ENCODE measurements around the gene SUN5. TPM values are rescaled to one million over a fixed set of nuclear protein-coding genes. Genes with fewer than 3 reads are reported as not detected.

The SUN5 gene
- total and polyA plus RNA-seq, 2 experiments from 2014 or later = not detected

DNA sequence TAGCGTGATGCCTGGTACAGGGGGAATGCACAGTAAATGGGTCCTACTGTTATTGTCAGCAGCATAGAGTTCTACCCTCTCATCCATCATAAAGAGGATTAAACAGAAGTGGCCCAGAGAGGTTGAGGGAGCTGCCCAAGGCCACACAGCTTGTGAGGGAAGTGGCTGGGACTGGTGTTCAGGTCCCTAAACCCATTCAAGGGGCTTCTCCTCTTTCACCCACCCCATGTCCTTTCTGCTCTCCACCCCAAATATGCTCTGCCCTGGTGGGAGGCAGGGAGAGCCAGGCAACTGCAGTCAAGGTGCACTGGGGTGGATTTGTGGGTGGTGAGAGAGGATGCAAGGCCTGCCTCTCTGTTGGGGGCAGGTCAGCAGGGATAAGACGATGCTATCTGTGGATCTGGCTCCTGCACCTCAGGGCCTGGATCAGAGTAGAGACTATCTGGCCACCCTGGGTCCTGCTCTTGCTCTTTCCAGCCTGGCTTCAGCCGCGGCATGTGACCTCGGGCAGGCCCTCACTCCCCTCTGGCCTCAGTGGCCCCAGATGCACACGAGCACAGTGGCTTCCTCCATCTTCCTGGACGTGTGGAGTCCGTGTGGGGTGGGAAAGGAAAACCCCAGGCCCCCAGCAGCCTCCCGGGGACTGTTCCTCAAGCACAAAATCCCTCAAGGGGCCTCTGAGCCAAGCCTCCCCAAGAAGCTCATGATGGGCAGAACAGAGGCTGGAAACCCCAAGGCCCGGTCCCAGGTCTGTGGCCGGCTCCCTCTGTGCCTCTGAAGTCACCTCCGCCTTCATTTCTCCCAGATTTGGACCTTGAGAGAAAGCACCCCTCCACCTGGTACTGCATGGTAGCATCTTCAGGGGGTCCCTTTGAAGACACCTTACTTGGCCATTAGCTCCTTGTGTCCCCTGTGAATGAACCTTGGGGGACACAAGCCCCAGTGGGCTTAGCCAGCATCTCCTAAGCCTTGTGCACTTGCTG, 23.8 kb upstream of the SUN5 start:
- no peaks in the 10 kb centered on the region for H3K9me3 ChIP-seq (ENCODE audit: low read depth)
- no peak for DNase-seq (ENCODE audit: low spot score)
- no peaks in the 10 kb centered on the region for H4K20me1 ChIP-seq (ENCODE audit: insufficient read depth, poor library complexity, severe bottlenecking)
- H3K9me2 ChIP-seq (replicated peaks; ENCODE audit: insufficient read depth) = no peaks in the 10 kb centered on the region
- no peaks in the 10 kb centered on the region for H3K79me2 ChIP-seq
- no peaks in the 10 kb centered on the region for H3K36me3 ChIP-seq (replicated peaks; ENCODE audit: insufficient read depth, low read depth)
- H2AFZ ChIP-seq = no peak overlapping the region
- TF ChIP-seq, protein P1, sequence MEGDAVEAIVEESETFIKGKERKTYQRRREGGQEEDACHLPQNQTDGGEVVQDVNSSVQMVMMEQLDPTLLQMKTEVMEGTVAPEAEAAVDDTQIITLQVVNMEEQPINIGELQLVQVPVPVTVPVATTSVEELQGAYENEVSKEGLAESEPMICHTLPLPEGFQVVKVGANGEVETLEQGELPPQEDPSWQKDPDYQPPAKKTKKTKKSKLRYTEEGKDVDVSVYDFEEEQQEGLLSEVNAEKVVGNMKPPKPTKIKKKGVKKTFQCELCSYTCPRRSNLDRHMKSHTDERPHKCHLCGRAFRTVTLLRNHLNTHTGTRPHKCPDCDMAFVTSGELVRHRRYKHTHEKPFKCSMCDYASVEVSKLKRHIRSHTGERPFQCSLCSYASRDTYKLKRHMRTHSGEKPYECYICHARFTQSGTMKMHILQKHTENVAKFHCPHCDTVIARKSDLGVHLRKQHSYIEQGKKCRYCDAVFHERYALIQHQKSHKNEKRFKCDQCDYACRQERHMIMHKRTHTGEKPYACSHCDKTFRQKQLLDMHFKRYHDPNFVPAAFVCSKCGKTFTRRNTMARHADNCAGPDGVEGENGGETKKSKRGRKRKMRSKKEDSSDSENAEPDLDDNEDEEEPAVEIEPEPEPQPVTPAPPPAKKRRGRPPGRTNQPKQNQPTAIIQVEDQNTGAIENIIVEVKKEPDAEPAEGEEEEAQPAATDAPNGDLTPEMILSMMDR (IDR thresholded peaks at IDR 0.05; ENCODE audit: poor library complexity) = no peak
- TF ChIP-seq EZH2phosphoT487 (IDR thresholded peaks at IDR 0.05; ENCODE audit: low read depth, severe bottlenecking, unreplicated experiment) = no peak
- no peak for TF ChIP-seq EZH2 (IDR thresholded peaks at IDR 0.05; ENCODE audit: borderline replicate concordance)
- H3K4me3 ChIP-seq = no peak overlapping the region
- H3K4me2 ChIP-seq = no peak overlapping the region
- no peak overlapping the region for H3K27ac ChIP-seq
- H3K4me1 ChIP-seq (ENCODE audit: insufficient read depth) = no peaks in the 10 kb centered on the region
- peaks cover 16% of the 10 kb centered on the region for H3K27me3 ChIP-seq
- 76% methylated on average over 12 of the region's 12 CpGs for WGBS (ENCODE audit: low lambda C conversion rate, missing lambda C conversion rate)

DNA sequence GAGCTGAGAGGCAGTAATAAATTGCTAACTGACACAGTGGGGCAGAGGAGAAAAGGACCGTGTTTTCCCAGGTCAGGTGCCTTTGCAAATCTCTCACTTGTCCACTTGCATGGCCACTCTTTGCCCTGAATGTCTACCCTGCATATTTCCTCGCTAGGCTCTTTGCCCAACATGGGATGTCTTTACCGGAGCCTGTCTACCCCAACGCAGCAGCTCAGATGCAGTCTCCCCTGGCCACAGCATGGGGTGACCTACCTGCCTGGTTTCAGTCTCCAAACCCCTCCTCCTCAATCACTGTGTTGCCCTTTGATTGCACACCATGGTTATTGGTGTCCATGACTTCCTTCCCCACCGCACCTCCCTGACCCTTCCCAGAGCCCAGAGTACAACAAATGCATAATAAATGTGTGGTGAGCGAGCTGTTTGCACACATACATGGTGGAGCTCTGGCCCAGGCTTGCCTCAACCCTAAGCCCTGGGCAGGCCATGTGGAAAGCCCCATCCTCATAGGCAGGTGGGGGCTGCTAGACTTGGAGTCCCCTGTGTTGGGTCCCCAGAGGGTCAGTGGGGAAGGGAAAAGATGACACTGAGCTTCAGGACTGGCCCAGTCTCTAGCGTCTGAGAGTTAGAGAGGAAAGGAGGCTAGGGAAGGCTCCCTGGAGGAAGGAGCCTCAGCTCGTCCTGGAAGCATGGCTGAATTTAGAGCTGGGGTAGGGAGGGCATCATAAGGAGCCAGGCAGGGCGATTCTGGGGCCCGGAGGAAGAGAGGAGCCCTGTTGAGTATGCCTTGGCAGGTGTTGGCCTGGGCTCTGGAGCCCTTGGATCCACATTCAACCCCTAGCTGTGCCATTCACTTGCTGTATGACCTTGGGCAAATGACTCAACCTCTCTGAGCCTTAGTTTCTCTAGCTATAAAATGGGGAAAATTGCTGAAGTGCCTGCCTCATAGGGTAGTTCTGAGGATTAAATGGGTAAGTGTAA, 22.8 kb upstream of the SUN5 start:
- no peaks in the 10 kb centered on the region for H3K36me3 ChIP-seq (replicated peaks; ENCODE audit: insufficient read depth, low read depth)
- H3K27ac ChIP-seq = no peak overlapping the region
- H3K4me2 ChIP-seq = no peak overlapping the region
- no peak overlapping the region for H3K4me3 ChIP-seq
- H4K20me1 ChIP-seq (ENCODE audit: insufficient read depth, poor library complexity, severe bottlenecking) = no peaks in the 10 kb centered on the region
- no peaks in the 10 kb centered on the region for H3K79me2 ChIP-seq
- DNase-seq (ENCODE audit: low spot score) = no peak
- TF ChIP-seq EZH2 (IDR thresholded peaks at IDR 0.05; ENCODE audit: borderline replicate concordance) (no peak), EZH2phosphoT487 (IDR thresholded peaks at IDR 0.05; ENCODE audit: low read depth, severe bottlenecking, unreplicated experiment) (no peak)
- TF ChIP-seq, protein P1 (IDR thresholded peaks at IDR 0.05; ENCODE audit: poor library complexity) = no peak
- H3K9me3 ChIP-seq (ENCODE audit: low read depth) = no peaks in the 10 kb centered on the region
- no peaks in the 10 kb centered on the region for H3K4me1 ChIP-seq (ENCODE audit: insufficient read depth)
- H2AFZ ChIP-seq = no peak overlapping the region
- H3K9me2 ChIP-seq (replicated peaks; ENCODE audit: insufficient read depth) = no peaks in the 10 kb centered on the region
- 80% methylated on average over 10 of the region's 10 CpGs for WGBS (ENCODE audit: low lambda C conversion rate, missing lambda C conversion rate)
- H3K27me3 ChIP-seq = peaks cover 18% of the 10 kb centered on the region

DNA sequence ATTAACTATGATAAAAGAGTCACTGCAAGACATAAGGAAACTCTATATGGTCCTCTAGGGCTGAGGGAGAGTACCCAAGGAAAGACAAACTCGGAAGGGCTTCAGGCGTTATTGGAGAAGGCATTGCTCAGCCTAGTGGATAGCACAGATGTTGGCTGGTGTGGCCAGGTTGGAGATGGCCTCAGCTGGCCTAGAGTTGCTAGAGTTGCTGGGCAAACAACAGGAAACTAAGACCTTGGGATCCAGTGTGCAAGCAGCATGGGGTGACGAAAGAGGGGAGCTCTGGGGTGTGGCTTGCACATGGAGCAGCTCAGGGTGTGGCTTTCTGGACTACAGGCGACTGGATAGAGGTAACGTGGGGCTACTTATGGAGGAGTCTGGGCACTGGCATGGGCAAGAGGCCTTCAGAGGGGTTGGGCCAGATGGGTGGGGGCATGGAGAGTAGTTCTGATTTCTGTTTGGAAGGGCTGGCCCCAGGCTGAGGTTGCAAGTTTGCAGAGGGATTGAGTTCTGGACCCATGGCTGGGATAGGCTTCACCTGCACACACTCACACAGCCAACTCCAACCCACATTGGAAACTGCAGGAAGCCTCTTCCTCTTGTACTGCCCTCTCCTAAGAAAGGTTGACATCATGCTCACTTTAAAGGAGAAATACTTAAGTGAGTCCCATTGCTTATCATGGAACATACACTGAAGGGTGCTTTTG, 22.0 kb upstream of the SUN5 start:
- no peak for DNase-seq (ENCODE audit: low spot score)
- Histone ChIP-seq H4K20me1 (ENCODE audit: insufficient read depth, poor library complexity, severe bottlenecking) (no peaks in the 10 kb centered on the region), H3K4me3 (no peak overlapping the region), H3K9me3 (ENCODE audit: low read depth) (no peaks in the 10 kb centered on the region), H3K79me2 (no peaks in the 10 kb centered on the region), H2AFZ (no peak overlapping the region), H3K27me3 (peaks cover 22% of the 10 kb centered on the region), H3K9me2 (replicated peaks; ENCODE audit: insufficient read depth) (no peaks in the 10 kb centered on the region), H3K27ac (no peak overlapping the region), H3K4me2 (no peak overlapping the region), H3K36me3 (replicated peaks; ENCODE audit: insufficient read depth, low read depth) (no peaks in the 10 kb centered on the region), H3K4me1 (ENCODE audit: insufficient read depth) (no peaks in the 10 kb centered on the region)
- TF ChIP-seq, protein P1 (IDR thresholded peaks at IDR 0.05; ENCODE audit: poor library complexity) = no peak
- TF ChIP-seq EZH2phosphoT487 (IDR thresholded peaks at IDR 0.05; ENCODE audit: low read depth, severe bottlenecking, unreplicated experiment) (no peak), EZH2 (IDR thresholded peaks at IDR 0.05; ENCODE audit: borderline replicate concordance) (no peak)
- WGBS (ENCODE audit: low lambda C conversion rate, missing lambda C conversion rate) = 85% methylated on average over 5 of the region's 5 CpGs

Measured in hepatocyte (in vitro differentiated cells).